Testis (tissue), 2 donors: Measurements from ENCODE around the gene METAP2.

ENCODE experiments used
- CTCF ChIP-seq, 3 experiments: fragments of 450-650 bp in 2 of 3; fragments of 200-600 bp in 1 of 3; sonication (generic) in 1 of 3; IDR thresholded peaks; one replicate each; pipeline ENCODE4 v1.5.1; 2016 to 2019; ENCODE audit warnings: antibody characterized with exemption in 3 of 3, mild to moderate bottlenecking in 2 of 3, moderate library complexity in 1 of 3
- POLR2A ChIP-seq: fragments of 450-650 bp; IDR thresholded peaks from one replicate; pipeline ENCODE4 v1.6.1; 2017; ENCODE audit warnings: antibody characterized with exemption, mild to moderate bottlenecking, moderate library complexity

DNA sequence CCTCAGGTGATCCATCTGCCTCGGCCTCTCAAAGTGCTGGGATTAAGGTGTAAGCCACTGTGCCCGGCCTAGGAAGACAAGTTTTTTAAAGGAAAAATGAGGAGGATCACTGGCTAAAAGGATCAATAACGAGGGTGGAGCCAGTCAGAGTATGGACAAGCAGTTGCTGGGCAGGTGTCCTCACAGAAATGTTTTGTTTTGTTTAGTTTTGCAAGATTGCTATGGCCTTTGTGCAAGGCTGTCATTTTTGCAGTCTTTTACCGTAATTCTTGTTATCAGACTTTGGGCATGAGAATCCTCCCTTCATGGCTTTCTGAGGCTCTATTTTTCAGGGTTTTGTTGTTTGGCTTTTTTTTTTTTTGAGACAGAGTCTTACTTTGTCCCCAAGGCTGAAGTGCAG lies 11.9 kb upstream of the METAP2 start:
- TF ChIP-seq CTCF (IDR thresholded peaks at IDR 0.05) (no peak), POLR2A (no peak)
